IMR-90 (cell line): ENCODE results near the gene GP5. TPM values are rescaled to one million over a fixed set of nuclear protein-coding genes. Genes with fewer than 3 reads are reported as not detected.

ENCODE experiments used
- ATAC-seq: fragments of 200-7000 bp; cut with Tn5 transposase; 2 replicates; pipeline ENCODE4 v1.9.1; 2020; ENCODE audit warnings: low read depth, mild to moderate bottlenecking, moderate library complexity
- BruUV-seq: library from RNA; stranded (reverse); fragments of 400-500 nt; replicated peaks from 2 replicates; lab custom pipeline; 2021; lab: Mats Ljungman, UMichigan
- CTCF ChIA-PET: fragments of 300-600 bp; formaldehyde crosslinking; extraction: SDS; loops from one replicate; lab custom pipeline; 2021; ENCODE audit warnings: antibody characterized with exemption; lab: Yijun Ruan, JAX
- POLR2A ChIA-PET: fragments of 300-600 bp; sonication (Branson Sonifier 250); formaldehyde crosslinking; loops from one replicate; lab custom pipeline; 2022; ENCODE audit warnings: antibody characterized with exemption; ENCODE audit not compliant: unreplicated experiment; lab: Charles Lee
- DNase-seq: peaks from one replicate; pipeline ENCODE4 v3.0.0; 2013
- H2AFZ ChIP-seq: replicated peaks from 2 replicates; pipeline ENCODE3; 2013; ENCODE audit warnings: low read length, mild to moderate bottlenecking; ENCODE audit not compliant: poor library complexity
- H2AK5ac ChIP-seq: 2 replicates; pipeline ENCODE4 v1.6.1; 2013; ENCODE audit warnings: low read depth, low read length, inconsistent platforms
- H2AK9ac ChIP-seq: replicated peaks from 2 replicates; pipeline ENCODE3; 2013; ENCODE audit warnings: mild to moderate bottlenecking, low read depth, low read length, moderate library complexity; ENCODE audit not compliant: poor library complexity
- H2BK120ac ChIP-seq: 2 replicates; pipeline ENCODE4 v1.6.1; 2013; ENCODE audit warnings: low read depth, low read length, inconsistent platforms
- H2BK15ac ChIP-seq: 3 replicates; pipeline ENCODE4 v1.6.1; 2013; ENCODE audit warnings: low read depth, low read length, inconsistent platforms
- H2BK20ac ChIP-seq: 2 replicates; pipeline ENCODE4 v1.6.1; 2013; ENCODE audit warnings: low read depth, mild to moderate bottlenecking, inconsistent platforms, low read length, moderate library complexity
- H2BK5ac ChIP-seq: 2 replicates; pipeline ENCODE4 v1.6.1; 2013; ENCODE audit warnings: mild to moderate bottlenecking, low read depth, low read length, inconsistent platforms; ENCODE audit not compliant: poor library complexity, severe bottlenecking
- H3K14ac ChIP-seq: replicated peaks from 2 replicates; pipeline ENCODE4 v1.6.1; 2013; ENCODE audit warnings: low read depth, low read length, inconsistent platforms
- H3K18ac ChIP-seq: 2 replicates; pipeline ENCODE4 v1.6.1; 2013; ENCODE audit warnings: low read depth, low read length, control low read depth
- H3K23ac ChIP-seq: 2 replicates; pipeline ENCODE4 v1.6.1; 2013; ENCODE audit warnings: low read depth, low read length, inconsistent platforms
- H3K27ac ChIP-seq: 2 replicates; pipeline ENCODE4 v1.5.1; 2013; ENCODE audit warnings: mild to moderate bottlenecking, control low read depth, low read length; ENCODE audit not compliant: insufficient read depth
- H3K27me3 ChIP-seq: 2 replicates; pipeline ENCODE4 v1.6.1; 2013; ENCODE audit warnings: low read length; ENCODE audit not compliant: control insufficient read depth, insufficient read depth
- H3K36me3 ChIP-seq: 2 replicates; pipeline ENCODE4 v1.6.1; 2013; ENCODE audit warnings: low read length, mixed read lengths; ENCODE audit not compliant: control insufficient read depth, insufficient read depth
- H3K4ac ChIP-seq: 2 replicates; pipeline ENCODE4 v1.6.1; 2013; ENCODE audit warnings: low read depth, low read length, inconsistent platforms
- H3K4me1 ChIP-seq: 2 replicates; pipeline ENCODE4 v1.6.1; 2013; ENCODE audit warnings: low read length, mixed read lengths; ENCODE audit not compliant: control insufficient read depth, insufficient read depth
- H3K4me2 ChIP-seq: 2 replicates; pipeline ENCODE4 v1.6.1; 2013; ENCODE audit warnings: low read depth, mild to moderate bottlenecking, control low read depth, low read length, moderate library complexity
- H3K4me3 ChIP-seq: 2 replicates; pipeline ENCODE4 v1.5.1; 2013; ENCODE audit warnings: low read depth, mild to moderate bottlenecking, control low read depth, low read length, moderate library complexity; ENCODE audit not compliant: insufficient read depth
- H3K56ac ChIP-seq: 2 replicates; pipeline ENCODE4 v1.6.1; 2013; ENCODE audit warnings: low read length, inconsistent platforms; ENCODE audit not compliant: insufficient read depth; ENCODE audit errors: extremely low read depth
- H3K79me1 ChIP-seq, 2 experiments: 2 replicates each; pipeline ENCODE4 v1.6.1; 2013; ENCODE audit warnings: low read length in 2 of 2, inconsistent platforms in 1 of 2, low read depth in 1 of 2
- H3K9ac ChIP-seq: 2 replicates; pipeline ENCODE4 v1.6.1; 2013; ENCODE audit warnings: low read depth, low read length, control low read depth
- H3K9me1 ChIP-seq: 2 replicates; pipeline ENCODE4 v1.6.1; 2013; ENCODE audit warnings: low read length, inconsistent platforms; ENCODE audit not compliant: insufficient read depth
- H3K9me3 ChIP-seq: 2 replicates; pipeline ENCODE4 v1.6.1; 2013; ENCODE audit warnings: low read length; ENCODE audit not compliant: control insufficient read depth, insufficient read depth
- H4K20me1 ChIP-seq: 2 replicates; pipeline ENCODE4 v1.6.1; 2013; ENCODE audit warnings: low read length, inconsistent platforms; ENCODE audit not compliant: insufficient read depth
- H4K5ac ChIP-seq: 2 replicates; pipeline ENCODE4 v1.6.1; 2013; ENCODE audit warnings: mild to moderate bottlenecking, low read depth, low read length, control low read depth
- H4K8ac ChIP-seq, 2 experiments: 2 replicates each; pipeline ENCODE4 v1.6.1; 2013; ENCODE audit warnings: low read depth in 2 of 2, low read length in 2 of 2, control low read depth in 1 of 2, inconsistent platforms in 1 of 2
- H4K91ac ChIP-seq: 2 replicates; pipeline ENCODE4 v1.6.1; 2013; ENCODE audit warnings: low read depth, low read length, inconsistent platforms; ENCODE audit not compliant: insufficient read depth
- BHLHE40 ChIP-seq: fragments of 150-350 bp; IDR thresholded peaks from 2 replicates; pipeline ENCODE4 v1.6.1; 2016; ENCODE audit warnings: mild to moderate bottlenecking, low read depth, low read length
- CHD1 ChIP-seq: IDR thresholded peaks from 2 replicates; pipeline ENCODE4 v1.6.1; 2012; ENCODE audit warnings: low read depth, low read length, improper control_type of control experiment
- CTCF ChIP-seq: conservative IDR thresholded peaks from 2 replicates; pipeline ENCODE4 v1.5.1; 2012; ENCODE audit warnings: mild to moderate bottlenecking, low read depth, low read length, improper control_type of control experiment
- ELK1 ChIP-seq: fragments of 150-350 bp; IDR thresholded peaks from 2 replicates; pipeline ENCODE4 v1.6.1; 2016; ENCODE audit warnings: low read depth, mild to moderate bottlenecking, low read length, moderate library complexity, borderline replicate concordance
- FOS ChIP-seq: fragments of 150-350 bp; IDR thresholded peaks from 2 replicates; pipeline ENCODE4 v1.6.1; 2016; ENCODE audit warnings: low read depth, low read length
- MAFK ChIP-seq: IDR thresholded peaks from 2 replicates; pipeline ENCODE4 v1.6.1; 2012; ENCODE audit warnings: low read depth, low read length, improper control_type of control experiment
- MAZ ChIP-seq: IDR thresholded peaks from 2 replicates; pipeline ENCODE4 v1.6.1; 2012; ENCODE audit warnings: low read depth, mild to moderate bottlenecking, low read length, improper control_type of control experiment, moderate library complexity, borderline replicate concordance
- NFE2L2 ChIP-seq: fragments of 150-350 bp; IDR thresholded peaks from 2 replicates; pipeline ENCODE4 v1.6.1; 2016; ENCODE audit warnings: low read depth, mild to moderate bottlenecking, low read length
- POLR2A ChIP-seq: IDR thresholded peaks from 2 replicates; pipeline ENCODE4 v1.6.1; 2012; ENCODE audit warnings: mild to moderate bottlenecking, low read depth, low read length
- RCOR1 ChIP-seq: IDR thresholded peaks from 2 replicates; pipeline ENCODE4 v1.6.1; 2012; ENCODE audit warnings: mild to moderate bottlenecking, low read length, improper control_type of control experiment; ENCODE audit not compliant: insufficient replicate concordance
- RFX5 ChIP-seq: IDR thresholded peaks from 2 replicates; pipeline ENCODE4 v1.8.0; 2012; ENCODE audit warnings: low read depth, mild to moderate bottlenecking, low read length, moderate library complexity
- SMC3 ChIP-seq: fragments of 150-350 bp; IDR thresholded peaks from 2 replicates; pipeline ENCODE4 v1.6.1; 2016; ENCODE audit warnings: low read depth, mild to moderate bottlenecking, antibody characterized with exemption, low read length, moderate library complexity
- USF2 ChIP-seq: fragments of 150-350 bp; IDR thresholded peaks from 2 replicates; pipeline ENCODE4 v1.6.1; 2017; ENCODE audit warnings: mild to moderate bottlenecking, antibody characterized with exemption, low read length, low read depth
- WGBS, 2 experiments: methylation state at CpG; one replicate each; pipeline versions ENCODE4 v1.1.5 to v1.1.7; 2013; ENCODE audit warnings: missing lambda C conversion rate in 2 of 2; ENCODE audit not compliant: insufficient read length in 1 of 2; ENCODE audit errors: extremely low coverage in 2 of 2; 5-methylcytosine and 5-hydroxymethylcytosine counted together
- dilution Hi-C: fragments of 300-500 bp; cut with HindIII; formaldehyde crosslinking; loops from one replicate; pipeline ENCODE4 v1.14.3; 2018; ENCODE audit warnings: low sequenced_read_pairs; ENCODE audit not compliant: unreplicated experiment
- in situ Hi-C: fragments of 300-500 bp; cut with MboI; formaldehyde crosslinking; loops from 3 replicates; pipeline ENCODE4 v1.14.3; 2019; ENCODE audit warnings: low sequenced_read_pairs, inconsistent platforms, mixed read lengths
- intact Hi-C: fragments of 100-400 bp; cut with micrococcal nuclease; formaldehyde crosslinking; loops from 2 replicates; pipeline ENCODE4 v1.10.0; 2022
- polyA plus RNA-seq, 3 experiments: library from polyadenylated mRNA; depleted of rRNA; stranded (reverse); fragments of >200 nt; gene quantifications; 2 replicates each; pipeline ENCODE4 v1.2.3, GENCODE V29; 2012; ENCODE audit warnings: low replicate concordance in 1 of 3
- total RNA-seq: library from RNA; depleted of rRNA; stranded (reverse); fragments of >200 nt; gene quantifications from 2 replicates; pipeline ENCODE4 v1.2.3, GENCODE V29; 2012

Gene GP5
- total and polyA plus RNA-seq, 2 of the 4 experiments (the other 2 are of a cell fraction) = under 0.01 to 0.12 TPM

- no peak for TF ChIP-seq MAFK
Measured at GRCh38 chr3:194375473-194376240, 23.4 kb downstream of the GP5 start (continued).

GRCh38 chr3:194374935-194375334 lies 24.1 kb downstream of the GP5 start:
- in situ Hi-C loops (no loop called here), intact Hi-C loops (no loop called here), dilution Hi-C loops (no loop called here)
- Histone ChIP-seq H3K9ac (no peak overlapping the region), H2AFZ (peak overlapping the region; percentile 43), H2BK15ac (no peak overlapping the region), H3K4ac (no peak overlapping the region), H4K91ac (no peak overlapping the region), H2AK5ac (no peak overlapping the region), H3K9me3 (no peaks in the 10 kb centered on the region), H3K79me1 (no peaks in the 10 kb centered on the region), H4K8ac (no peak overlapping the region), H3K4me3 (no peak overlapping the region), H2BK120ac (no peak overlapping the region), H3K27me3 (peaks cover 13% of the 10 kb centered on the region), H3K14ac (no peak overlapping the region), H3K23ac (no peak overlapping the region), H2BK5ac (no peak overlapping the region), H4K5ac (no peak overlapping the region), H2AK9ac (peak overlapping the region; percentile 76), H3K4me2 (no peak overlapping the region; the same call in 1 of the 2 replicates), H3K9me1 (0 out of 2 replicates have a peak, but pooled peaks cover 3% of the 10 kb centered on the region), H3K18ac (no peak overlapping the region), H3K56ac (no peak overlapping the region), H3K36me3 (no peaks in the 10 kb centered on the region), H3K4me1 (no peaks in the 10 kb centered on the region), H2BK20ac (no peak overlapping the region), H4K20me1 (no peaks in the 10 kb centered on the region), H3K27ac (no peak overlapping the region)
- CTCF ChIA-PET = no interaction called here
- POLR2A ChIA-PET = interaction anchor here (0.6 kb wide), 1 partner anchor 38 kb away, joined by 10 read pairs; no protein-coding TSS in a partner anchor
- no TSS peak for BruUV-seq
- DNase-seq (no peak), ATAC-seq (peak; percentile 33)
- 43% methylated on average over 1 of the region's 10 CpGs; no CpG with 5 or more reads in 1 of the 2 experiments for WGBS, 2 experiments
- TF ChIP-seq MAZ (no peak), POLR2A (no peak), CHD1 (no peak), SMC3 (no peak), BHLHE40 (no peak), RCOR1 (no peak), CTCF (no peak), USF2 (no peak), NFE2L2 (no peak), ELK1 (no peak), RFX5 (no peak), FOS (no peak)
